ENCODE data around the gene DCTN3. TPM values are rescaled to one million over a fixed set of nuclear protein-coding genes. Genes with fewer than 3 reads are reported as not detected.
"Not testable (repeated sequence)": the region's sequence is repeated elsewhere in the genome, so short reads cannot be mapped to it uniquely, and the experiment has no call there.

DCTN3 gene
- total RNA-seq, 1 donor from 2014 or later = 86.8 TPM

DNA sequence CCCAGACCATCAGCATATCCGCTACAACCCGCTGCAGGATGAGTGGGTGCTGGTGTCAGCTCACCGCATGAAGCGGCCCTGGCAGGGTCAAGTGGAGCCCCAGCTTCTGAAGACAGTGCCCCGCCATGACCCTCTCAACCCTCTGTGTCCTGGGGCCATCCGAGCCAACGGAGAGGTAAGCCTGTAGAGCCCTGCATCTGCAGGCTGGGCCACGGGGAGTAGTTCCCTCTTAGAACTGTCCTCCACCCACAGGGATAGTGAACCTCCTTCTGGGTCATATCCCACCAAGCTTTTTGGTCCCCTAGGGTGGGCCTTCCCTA is 26.7 kb upstream of the DCTN3 start:
- DNase-seq (ENCODE audit: low spot score) = no peak

DNA sequence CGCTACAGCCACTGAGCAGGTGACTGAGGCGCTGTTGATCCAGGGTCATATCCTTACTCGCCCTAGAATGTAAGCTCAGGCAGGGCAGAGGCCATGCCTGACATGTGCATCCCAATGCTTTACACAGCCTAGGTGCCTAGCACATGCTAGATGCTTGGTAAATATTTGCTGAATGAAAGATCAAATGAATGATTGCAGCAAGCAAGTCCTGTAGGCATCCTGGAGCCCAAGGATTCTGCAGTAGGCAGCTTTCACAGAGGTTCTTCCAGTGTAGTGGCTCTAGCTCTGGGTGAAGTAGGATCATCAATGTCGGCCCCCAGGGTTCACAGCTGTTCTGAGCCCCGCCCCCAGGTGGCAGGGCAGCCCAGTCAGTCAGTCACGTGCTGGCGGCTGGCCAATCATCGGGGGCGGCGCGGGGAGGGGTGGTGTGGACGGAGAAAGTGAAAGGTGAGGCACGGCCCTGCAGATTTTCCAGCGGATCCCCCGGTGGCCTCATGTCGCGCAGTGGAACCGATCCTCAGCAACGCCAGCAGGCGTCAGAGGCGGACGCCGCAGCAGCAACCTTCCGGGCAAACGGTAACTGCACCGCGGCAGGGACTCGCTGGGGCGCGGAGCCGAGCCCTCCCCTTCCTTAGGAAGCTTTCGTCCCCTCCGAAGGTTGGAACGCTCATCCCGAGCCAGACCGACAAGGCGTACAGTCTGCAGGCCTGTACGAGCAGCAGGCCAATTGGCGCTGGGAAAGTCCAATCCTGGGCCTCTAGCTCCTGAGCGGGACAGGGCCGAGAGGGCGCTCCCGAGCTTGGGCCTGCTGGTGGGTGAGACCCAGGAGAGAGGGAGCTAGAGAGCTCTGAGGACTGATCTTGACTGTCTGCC is 26.2 kb upstream of the DCTN3 start, which contains the start of gene GALT:
TSS of gene GALT (plus strand) at position 465 of the 873 bp plus-strand sequence. CDS start at position 495, 30 bp downstream.
- DNase-seq (ENCODE audit: low spot score) = peak; percentile 96

DNA sequence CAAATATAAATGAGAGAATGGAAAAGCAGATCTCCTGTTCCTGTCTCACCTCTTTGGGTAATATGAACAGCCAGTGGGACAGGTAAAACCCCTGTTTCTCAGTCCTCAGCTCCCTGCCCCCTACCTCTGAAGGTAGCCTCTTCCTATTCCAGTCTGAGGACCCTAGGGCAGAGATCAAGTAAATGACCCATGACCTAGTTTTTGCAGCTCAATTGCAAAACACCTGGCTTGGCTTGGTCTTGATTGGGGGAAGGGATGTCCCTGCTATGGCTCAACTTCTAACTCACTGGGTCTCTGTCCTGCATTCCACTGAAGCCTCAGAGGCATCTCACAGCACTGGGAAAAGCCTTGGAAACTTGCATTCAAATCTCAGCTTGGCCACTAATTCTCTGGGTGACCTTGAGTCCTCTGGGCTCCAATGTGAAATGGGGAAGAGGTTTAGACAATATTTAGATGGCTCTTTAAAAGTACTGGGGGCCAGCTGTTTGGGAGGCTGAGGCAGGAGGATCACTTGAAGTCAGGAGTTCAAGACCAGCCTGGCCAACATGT is 24.5 kb upstream of the DCTN3 start:
- no peak for DNase-seq (ENCODE audit: low spot score)

DNA sequence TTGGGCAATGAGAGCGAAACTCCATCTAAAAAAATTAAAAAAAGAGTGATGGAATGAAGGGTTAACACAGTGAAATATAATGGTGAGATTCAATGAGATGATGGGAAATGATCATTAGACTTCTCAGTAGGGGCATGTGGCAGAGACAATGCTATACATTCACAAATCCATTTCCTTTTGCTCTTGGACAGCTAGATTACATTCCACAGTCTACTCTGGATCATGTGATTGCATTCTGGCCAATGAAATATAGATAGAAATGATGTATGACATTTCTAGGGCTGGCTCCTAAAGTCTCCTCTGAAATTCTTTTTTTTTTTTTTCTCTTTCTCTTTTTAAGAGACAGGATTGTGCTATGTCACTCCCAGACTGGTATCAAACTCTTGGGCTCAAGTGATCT is 22.4 kb upstream of the DCTN3 start:
- DNase-seq (ENCODE audit: low spot score) = no peak

DNA sequence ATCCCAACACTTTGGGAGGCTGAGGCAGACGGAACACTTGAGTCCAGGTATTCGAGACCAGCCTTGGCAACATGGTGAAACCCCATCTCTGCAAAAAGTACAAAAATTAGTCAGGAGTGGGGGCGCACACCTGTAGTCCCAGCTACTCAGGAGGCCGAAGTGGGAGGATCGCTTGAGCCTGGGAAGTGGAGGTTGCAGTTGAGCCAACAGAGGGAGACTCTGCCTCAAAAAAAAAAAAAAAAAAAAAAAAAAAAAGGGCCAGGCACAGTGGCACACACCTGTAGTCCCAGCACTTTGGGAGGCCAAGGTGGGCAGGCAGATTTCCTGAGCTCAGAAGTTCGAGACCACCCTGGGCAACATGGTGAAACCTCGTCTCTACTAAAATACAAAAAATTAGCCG is 19.0 kb upstream of the DCTN3 start:
- DNase-seq (ENCODE audit: low spot score) = not testable (repeated sequence)

DNA sequence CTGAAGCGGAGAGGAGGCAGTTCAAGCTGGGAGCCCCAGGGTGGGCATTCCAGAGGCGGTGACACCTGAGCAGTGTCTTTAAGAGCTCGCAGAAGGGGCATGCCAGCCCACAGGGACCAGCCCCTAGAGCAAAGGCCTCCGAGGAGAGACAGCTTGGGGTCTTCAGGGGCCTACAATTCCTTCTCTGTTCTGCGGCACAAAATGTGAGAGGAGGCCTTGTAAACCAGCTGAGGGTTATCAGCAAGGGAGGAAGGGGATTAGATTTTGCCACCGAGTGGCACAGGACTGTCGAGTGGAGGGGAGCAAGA is 17.8 kb upstream of the DCTN3 start:
- no peak for DNase-seq (ENCODE audit: low spot score)

DNA sequence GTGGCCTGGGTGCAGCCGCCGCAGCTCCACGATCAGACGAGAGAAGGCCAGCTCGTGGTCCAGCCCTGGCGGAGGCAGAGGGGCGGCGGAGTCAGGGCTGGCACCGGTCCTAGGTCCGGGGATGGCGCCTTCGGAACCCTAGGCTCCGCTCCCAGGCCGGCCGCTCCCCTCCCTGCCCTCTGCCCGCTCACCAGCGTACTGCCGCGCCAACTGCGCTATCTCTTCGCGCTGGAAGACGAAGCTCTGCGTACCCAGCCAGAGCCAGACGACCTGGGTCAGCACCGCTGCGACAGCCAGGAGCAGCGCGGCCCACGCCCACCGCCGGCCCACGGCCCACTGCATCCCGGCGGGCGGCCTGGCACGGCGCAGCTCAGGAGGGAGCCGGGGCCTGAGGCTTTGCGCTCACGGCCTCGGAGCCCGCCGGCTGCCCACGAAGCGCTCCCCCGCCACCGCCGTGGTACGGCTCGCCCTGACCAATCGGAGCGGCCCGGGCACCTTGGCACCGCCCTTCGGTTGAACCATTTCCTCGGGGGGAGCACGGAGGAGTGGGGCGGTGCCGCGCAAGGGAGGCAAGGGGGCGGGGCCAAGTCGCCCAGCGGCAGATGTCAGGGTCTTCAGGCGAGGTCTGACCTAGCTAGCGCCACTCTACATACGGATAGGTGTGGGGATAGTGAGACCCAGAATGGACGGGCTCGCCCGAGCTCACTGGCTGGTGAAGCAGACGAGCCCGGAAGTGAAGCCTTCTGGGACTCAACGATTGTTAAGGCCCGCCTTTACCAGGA is 17.3 kb upstream of the DCTN3 start, which contains the start of gene SIGMAR1:
TSS of gene SIGMAR1 (minus strand) at position 432 of the 782 bp plus-strand sequence. CDS start at position 342, 90 bp downstream.
- DNase-seq (ENCODE audit: low spot score) = peak; percentile 95

DNA sequence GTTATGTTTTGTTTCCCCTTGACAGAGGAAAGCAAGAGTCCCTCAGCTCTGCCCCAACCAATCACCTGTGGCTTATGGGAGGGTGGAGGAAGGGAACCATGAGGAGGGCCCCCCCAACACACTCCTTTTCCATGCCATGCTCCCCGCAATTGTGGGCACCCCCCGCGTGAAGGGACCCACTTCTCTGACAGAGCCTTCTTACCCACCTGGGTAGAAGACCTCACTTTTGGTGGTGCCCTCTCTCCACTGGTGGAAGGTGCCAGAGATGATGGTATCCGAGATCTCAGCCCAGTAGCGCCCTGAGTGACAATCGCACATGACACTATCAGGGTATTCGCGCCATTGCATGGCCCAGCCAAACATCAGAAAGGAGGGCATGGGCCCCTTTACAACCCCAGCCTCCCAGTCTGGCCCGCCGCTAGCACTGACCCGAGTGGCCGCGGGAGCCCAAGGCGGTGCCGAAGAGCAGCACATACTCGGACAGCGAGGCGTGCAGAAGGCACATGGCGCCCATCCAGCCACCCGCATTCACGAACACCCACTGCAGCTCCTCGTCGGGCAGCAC is 16.6 kb upstream of the DCTN3 start:
- DNase-seq (ENCODE audit: low spot score) = no peak

DNA sequence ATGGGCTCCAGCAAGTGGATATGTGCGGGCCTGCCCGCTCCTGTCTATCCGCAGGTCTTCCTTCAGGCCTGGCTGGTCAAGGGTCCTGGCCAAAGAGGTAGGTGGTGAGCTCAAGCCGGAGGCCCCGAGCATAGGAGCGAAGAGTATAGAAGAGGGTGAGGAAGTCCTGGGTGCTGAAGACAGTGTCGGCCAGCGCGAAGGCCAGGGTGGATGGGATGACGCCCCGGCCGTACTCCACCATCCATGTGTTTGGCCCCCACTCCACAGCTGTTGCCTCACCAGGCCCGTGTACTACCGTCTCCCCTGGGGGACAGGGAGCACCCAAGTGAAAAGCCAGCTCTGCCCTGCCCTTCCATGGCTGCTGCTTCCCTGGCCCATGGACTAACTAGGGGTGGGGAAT is 15.3 kb upstream of the DCTN3 start:
- DNase-seq (ENCODE audit: low spot score) = no peak

DNA sequence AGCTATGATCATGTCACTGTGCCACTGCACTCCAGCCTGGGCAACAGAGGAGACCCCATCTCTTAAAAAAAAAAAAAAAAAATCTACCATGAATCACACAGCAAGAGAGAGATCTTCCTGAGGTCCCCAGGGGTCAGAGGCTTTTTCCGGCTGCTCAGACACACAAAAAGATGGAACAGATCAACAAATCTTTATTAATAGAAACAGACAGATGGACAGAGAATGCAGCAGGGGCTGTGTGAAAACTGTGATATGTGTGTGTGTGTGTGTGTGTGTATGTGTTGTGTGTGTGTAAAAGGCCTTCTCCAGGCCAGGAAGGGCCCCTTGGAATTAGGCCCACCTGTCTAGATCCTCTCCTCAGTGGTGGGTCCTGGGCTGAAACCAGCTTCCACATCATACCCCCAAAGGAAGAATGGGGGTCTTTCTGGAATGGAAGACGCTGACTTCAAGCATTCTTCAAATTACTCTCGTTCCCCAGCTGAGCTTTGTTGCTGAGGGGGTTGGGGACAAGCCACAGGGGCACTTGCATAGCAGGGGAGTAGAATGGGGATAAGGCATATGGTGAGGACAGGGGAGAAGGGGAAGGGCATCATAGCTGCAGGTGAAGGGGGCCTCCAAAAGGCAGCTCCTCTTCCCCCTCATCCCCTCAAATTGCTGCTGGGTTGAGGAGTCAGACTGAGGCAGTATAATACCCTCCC is 14.4 kb upstream of the DCTN3 start:
- DNase-seq (ENCODE audit: low spot score) = no peak

DNA sequence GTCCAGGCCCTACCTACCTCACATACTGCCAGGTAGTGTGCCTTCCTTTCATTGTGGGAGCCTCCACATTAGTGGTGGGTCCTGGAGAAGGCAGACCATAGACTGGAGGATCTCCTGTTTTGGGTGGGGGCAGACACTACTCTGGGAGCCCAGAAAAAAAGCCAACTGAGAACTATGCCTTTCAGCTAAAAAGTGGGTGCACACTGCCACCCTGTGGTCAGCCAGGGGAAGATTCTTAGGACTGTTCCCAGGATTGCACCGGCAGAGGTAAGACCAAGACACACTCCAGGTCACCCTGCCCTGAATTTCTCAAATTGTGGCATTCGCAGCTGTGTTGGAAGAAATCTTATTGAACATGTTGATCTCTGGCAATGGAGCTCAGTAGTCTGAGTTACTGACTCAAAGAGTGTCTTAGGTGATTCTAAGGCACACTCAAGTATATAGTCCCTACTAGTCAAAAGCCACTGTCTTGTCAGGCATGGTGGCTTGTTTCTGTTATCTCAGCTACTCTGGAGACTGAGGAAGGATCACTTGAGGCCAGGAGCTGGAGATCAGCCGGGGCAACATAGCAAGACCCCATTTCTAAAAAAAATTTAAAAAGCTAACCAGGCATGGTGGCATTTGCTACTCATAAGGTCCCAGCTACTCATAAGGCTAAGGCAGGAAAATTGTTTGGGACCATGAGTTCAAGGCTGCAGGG is 13.7 kb upstream of the DCTN3 start:
- DNase-seq (ENCODE audit: low spot score) = peak; percentile 69

DNA sequence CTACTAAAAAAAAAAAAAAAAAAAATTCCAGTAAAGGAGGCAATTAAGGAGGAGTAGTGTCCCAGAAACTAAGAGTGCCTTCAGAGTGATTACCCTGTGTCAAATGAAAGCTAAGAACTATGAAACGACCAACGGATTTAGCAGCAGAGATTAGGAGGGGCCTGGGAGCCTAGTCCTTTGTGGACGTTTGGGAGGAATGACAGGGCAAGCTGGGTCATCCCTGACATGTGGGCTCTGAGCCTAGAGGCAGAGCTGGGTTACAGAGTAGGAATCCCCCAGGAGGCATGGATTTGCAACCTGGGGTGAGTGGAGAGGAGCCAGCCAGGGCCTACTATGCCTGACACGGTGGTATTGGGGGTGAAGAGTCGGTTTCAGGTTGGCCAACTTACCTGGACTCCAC is 12.9 kb upstream of the DCTN3 start:
- DNase-seq (ENCODE audit: low spot score) = no peak

DNA sequence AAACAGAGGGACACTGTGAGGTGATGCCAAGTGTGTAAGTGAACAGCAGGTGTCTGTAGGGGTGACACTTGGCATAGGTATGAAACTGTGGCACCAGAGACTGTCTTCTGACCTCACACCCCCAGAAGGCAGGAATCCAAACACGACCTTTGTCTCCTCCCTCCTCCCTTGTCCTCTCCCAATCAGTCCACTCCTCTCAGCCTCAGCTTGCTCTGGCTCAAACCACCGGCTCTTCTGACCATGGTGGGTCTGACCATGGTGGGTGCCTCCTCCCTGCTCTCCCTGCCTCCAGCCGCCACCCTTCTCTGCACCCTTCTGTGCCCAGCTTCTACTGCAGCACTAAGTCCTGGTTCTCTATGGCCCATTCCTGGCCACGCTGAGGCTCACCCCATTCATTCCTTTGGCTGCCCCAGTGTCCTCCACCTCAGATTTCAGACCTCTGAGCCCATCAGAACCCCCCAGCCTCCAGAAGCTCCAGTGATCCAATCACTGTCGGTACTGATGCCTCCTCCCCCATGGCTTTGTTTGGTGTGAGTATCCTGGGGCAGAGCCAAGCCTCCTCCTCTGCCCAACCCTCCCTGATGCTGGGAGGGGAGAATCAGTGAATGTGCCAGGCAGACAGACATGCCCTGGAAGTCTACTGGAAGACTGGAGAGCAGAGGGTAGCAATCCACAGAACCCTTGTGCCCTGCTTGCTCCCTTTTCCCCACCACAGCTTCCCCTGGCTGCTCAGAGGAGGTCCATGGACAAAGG is 10.3 kb upstream of the DCTN3 start:
- DNase-seq (ENCODE audit: low spot score) = no peak

DNA sequence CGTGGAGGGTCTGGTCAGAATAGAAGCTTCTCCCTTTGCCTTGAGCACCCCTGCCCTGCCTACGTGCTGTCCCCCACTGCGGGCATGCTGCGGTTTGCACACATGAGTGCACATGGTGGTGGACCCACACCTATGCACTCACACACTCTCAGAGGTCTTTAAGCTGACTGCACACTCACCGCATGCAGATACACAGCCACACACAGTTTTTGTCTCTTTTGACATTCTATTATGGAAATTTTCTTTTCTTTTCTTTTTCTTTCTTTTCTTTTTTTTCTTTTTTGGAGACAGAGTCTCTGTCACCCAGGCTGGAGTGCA is 9.2 kb upstream of the DCTN3 start:
- no peak for DNase-seq (ENCODE audit: low spot score)

DNA sequence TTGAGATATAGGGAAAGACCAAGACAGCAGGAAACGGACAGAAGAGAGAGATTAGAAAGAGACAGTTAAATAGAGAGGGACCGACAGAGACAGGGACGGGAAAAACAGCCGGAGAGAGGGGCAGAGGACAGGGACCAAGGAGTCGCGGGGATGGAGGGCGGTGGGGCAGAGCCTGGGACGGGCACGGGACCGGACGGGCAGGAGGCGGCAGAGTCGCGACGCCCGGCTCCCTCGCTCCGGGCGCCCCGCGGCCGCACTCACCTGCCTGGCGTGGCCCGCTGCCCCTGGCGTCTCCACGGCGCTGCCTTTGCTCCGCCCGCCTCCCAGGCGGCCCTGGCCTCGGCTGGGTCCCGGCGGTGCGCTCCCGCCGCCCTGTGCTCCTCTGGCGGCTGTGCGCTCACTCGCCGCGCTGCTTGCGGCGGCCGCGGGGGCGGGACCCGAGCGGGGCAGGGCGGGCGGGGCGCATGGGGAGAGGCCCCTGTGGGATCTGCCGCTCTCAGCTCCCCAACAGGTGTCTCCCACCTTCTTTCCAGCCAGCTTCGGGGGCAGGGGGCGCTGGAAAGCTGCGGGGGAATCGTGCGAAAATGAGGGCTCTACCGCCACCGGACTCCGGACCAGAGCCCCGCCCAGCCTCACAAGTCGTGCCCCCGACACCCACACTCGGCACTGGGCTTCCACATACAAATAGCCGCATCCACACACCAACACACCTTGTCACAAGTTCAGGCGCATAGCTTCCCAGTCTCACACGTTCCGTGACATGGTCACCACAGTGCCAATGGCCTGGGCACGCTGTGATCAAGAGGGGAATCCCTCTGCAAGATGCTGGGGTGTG is 8.6 kb upstream of the DCTN3 start, which contains the start of gene ARID3C:
TSS of gene ARID3C (minus strand) at position 411 of the 835 bp plus-strand sequence. CDS start 1,052 bp downstream, outside the sequence.
- DNase-seq (ENCODE audit: low spot score) = no peak

DNA sequence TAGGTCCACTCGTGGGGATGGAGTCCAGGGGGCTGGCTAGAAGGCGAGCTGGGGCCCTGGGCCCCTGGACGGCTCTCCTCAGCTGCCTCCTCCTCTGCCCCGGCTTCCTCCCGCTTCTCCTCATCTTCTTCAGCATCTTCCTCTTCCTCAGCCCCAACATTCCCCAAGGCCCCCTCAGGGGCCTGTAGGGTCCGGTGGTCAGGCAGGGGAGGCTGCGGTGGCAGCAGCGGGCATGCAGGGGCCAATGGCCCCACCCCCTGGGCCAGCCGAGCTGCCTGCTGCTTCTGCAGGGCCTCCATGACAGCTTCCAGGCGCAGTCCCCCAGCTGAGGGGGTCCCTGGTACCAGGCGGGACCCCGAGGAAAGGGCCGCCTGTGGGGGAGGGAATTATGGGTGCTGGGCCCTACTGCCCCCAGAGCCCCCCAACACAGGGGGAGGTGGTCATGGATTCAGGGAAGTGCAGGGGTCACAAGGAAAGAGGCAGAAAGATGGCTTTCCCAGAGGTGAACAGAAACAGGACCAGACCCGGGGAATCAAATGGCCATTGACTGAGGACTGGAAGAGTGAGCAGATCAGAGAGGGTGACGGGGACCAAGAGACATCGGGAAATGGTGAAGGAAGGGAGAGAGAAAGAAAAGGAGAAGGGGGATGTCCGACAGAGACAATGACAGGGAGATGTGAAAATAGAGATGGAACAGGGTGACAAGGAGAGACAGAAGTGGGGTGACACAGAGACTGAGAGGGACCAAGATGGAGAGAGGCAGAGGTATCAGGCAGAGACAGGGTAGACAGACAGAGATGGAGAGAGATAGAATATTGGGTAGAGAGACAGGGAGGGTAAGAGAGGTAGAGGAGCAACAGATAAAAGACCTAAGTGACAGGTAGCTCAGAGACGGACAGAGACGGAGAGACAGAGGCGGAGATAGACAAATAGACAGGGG is 7.7 kb upstream of the DCTN3 start:
- DNase-seq (ENCODE audit: low spot score) = no peak

DNA sequence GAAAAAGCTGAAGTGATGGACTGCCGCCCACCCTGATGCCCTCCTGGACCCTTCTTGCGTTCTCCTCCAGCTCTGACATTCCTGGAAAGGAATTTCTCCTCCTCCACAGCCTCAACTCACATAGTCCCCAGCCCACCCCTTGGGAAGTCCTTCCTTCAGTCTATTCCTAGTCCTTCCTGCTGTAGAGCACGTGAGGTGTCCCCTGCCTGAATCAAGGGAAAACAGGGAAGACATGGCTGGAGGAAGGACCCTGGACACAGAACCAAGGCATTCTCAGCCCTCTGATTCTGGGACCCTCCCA is 4.8 kb upstream of the DCTN3 start:
- DNase-seq (ENCODE audit: low spot score) = no peak

DNA sequence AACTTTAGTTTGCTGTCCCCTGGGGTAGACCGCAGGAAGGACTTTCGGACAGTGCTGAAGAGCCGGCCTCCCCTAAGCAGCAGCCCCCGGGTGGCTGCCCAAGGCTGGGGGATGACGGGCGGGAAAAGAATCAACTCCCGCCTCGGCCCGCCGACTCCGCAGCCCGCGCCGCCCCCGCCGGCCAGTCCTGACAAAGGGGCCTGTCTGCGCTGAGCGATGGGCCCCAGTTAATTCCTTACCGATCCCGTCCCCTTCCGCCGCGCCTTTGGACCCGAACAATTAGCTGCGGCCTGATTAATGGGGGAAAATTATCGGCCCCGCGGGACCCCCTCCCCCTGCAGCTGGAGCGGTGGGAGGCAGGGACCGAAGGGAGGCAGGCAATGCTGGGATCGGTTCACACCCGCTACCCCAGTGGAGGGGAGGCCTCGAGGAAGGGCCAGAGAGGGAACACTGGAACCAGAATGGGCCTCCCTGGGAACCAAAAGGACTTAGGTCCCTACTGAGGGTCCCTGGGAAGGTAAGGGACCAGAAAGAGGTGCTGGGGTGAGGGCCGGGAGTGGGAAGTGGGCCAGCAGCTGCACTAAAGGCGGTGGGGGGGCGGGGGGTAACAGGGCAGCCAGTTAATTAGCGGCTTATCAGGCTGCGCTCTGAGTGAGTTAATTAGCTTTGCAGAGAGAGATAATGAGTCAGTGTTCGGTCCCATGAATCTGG is 4.3 kb upstream of the DCTN3 start:
- no peak for DNase-seq (ENCODE audit: low spot score)
